SJSA1 (cell line): Measurements from ENCODE around the gene AIMP1. TPM values are rescaled to one million over a fixed set of nuclear protein-coding genes. Genes with fewer than 3 reads are reported as not detected.
A peak's percentile ranks its signal among the peaks of the same experiment; 100 is the strongest.
"Not testable (repeated sequence)": the region's sequence is repeated elsewhere in the genome, so short reads cannot be mapped to it uniquely, and the experiment has no call there.

Experiments used
- DNase-seq, 2 experiments: peaks; one replicate each; pipeline ENCODE4 v3.0.0-alpha.2; 2015 to 2020; ENCODE audit warnings: low spot score in 2 of 2, low read depth in 1 of 2
- H3K27ac ChIP-seq: fragments of 250-450 bp; sonication (Bioruptor Pico); 2 replicates; pipeline ENCODE4 v1.5.1; 2020; ENCODE audit warnings: mild to moderate bottlenecking, moderate library complexity
- H3K27me3 ChIP-seq: fragments of 250-450 bp; sonication (Bioruptor Pico); replicated peaks from 2 replicates; pipeline ENCODE4 v1.5.1; 2020; ENCODE audit warnings: mild to moderate bottlenecking, moderate library complexity
- H3K36me3 ChIP-seq: fragments of 250-450 bp; sonication (Bioruptor Pico); 2 replicates; pipeline ENCODE4 v1.5.1; 2020; ENCODE audit warnings: mild to moderate bottlenecking
- H3K4me1 ChIP-seq: fragments of 250-450 bp; sonication (Bioruptor Pico); replicated peaks from 2 replicates; pipeline ENCODE4 v1.6.1; 2021; ENCODE audit warnings: mild to moderate bottlenecking
- H3K4me3 ChIP-seq: fragments of 250-450 bp; sonication (Bioruptor Pico); 2 replicates; pipeline ENCODE4 v1.5.1; 2020; ENCODE audit warnings: mild to moderate bottlenecking
- H3K9me3 ChIP-seq: fragments of 250-450 bp; sonication (Bioruptor Pico); replicated peaks from 2 replicates; pipeline ENCODE4 v1.5.1; 2020; ENCODE audit warnings: mild to moderate bottlenecking
- total RNA-seq: library from RNA; depleted of rRNA; stranded (reverse); fragments of >200 nt; shearing (Covaris generic); gene quantifications from 2 replicates; pipeline ENCODE4 v1.2.3, GENCODE V29; 2014; rRNA removed

AIMP1 gene
- total RNA-seq, 1 experiment from 2014 or later = 57.0 TPM

GRCh38 chr4:106370214-106370613 lies 53.9 kb downstream of the AIMP1 start:
- Histone ChIP-seq H3K9me3 (no peaks in the 10 kb centered on the region), H3K27ac (no peak overlapping the region), H3K27me3 (no peaks in the 10 kb centered on the region), H3K4me1 (peaks cover 16% of the 10 kb centered on the region), H3K36me3 (no peaks in the 10 kb centered on the region), H3K4me3 (no peak overlapping the region)
- DNase-seq = peak in 1 of 2 experiments; percentile 7

GRCh38 chr4:106371161-106371560 lies 54.8 kb downstream of the AIMP1 start:
- no peak overlapping the region for H3K4me3 ChIP-seq
- no peak for DNase-seq
- H3K27me3 ChIP-seq = no peaks in the 10 kb centered on the region
- H3K27ac ChIP-seq = no peak overlapping the region
- no peaks in the 10 kb centered on the region for H3K36me3 ChIP-seq
- H3K4me1 ChIP-seq = peaks cover 7% of the 10 kb centered on the region
- no peaks in the 10 kb centered on the region for H3K9me3 ChIP-seq

DNA sequence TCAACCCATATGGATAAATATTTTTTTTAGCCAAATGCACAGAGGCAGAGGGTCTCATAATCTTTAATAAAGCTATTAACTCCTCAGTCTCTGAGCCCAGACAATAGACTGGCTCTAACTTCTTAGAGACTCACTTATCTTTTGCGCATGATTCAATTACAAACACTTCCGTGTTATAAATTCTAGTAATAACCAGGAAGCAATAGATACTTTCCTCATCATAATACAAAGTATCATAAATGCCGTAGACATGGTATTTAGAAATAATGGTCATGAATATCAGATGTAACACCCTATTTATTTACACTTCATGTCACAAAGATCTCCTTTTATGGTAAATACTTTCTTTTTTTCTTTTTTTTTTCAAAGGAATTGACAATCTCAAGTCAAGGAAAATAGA lies 56.7 kb downstream of the AIMP1 start:
- Histone ChIP-seq H3K27me3 (no peaks in the 10 kb centered on the region), H3K9me3 (no peaks in the 10 kb centered on the region), H3K4me1 (no peaks in the 10 kb centered on the region), H3K4me3 (no peak overlapping the region), H3K27ac (no peak overlapping the region), H3K36me3 (no peaks in the 10 kb centered on the region)
- no peak for DNase-seq

GRCh38 chr4:106380179-106380578 lies 63.8 kb downstream of the AIMP1 start:
- H3K4me3 ChIP-seq = no peak overlapping the region
- H3K27me3 ChIP-seq = no peaks in the 10 kb centered on the region
- no peaks in the 10 kb centered on the region for H3K9me3 ChIP-seq
- H3K4me1 ChIP-seq = no peaks in the 10 kb centered on the region
- no peak for DNase-seq
- H3K36me3 ChIP-seq = no peaks in the 10 kb centered on the region
- no peak overlapping the region for H3K27ac ChIP-seq

DNA sequence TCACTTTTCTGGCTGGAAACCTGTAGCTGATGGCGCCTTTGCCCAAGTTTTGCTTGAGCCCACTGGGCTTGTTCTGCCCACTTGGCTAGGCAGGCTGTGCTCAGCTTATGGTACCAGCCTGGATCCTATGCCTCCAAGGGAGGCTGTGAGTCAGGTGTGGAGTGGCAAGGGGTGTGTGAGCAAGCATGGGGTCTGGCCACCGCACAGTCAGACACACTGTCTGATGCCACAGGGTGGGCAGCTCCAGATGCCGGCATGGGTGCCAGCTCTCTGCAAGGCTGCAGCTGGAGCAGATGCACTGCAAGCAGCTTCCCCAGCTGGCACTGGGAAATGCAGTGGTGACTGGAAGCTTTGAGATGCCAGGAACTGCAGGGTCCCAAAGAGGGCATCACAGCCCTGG lies 68.5 kb downstream of the AIMP1 start:
- no peak for DNase-seq
- Histone ChIP-seq H3K9me3 (no peaks in the 10 kb centered on the region), H3K27ac (no peak overlapping the region), H3K27me3 (no peaks in the 10 kb centered on the region), H3K4me3 (no peak overlapping the region), H3K4me1 (no peaks in the 10 kb centered on the region), H3K36me3 (no peaks in the 10 kb centered on the region)

DNA sequence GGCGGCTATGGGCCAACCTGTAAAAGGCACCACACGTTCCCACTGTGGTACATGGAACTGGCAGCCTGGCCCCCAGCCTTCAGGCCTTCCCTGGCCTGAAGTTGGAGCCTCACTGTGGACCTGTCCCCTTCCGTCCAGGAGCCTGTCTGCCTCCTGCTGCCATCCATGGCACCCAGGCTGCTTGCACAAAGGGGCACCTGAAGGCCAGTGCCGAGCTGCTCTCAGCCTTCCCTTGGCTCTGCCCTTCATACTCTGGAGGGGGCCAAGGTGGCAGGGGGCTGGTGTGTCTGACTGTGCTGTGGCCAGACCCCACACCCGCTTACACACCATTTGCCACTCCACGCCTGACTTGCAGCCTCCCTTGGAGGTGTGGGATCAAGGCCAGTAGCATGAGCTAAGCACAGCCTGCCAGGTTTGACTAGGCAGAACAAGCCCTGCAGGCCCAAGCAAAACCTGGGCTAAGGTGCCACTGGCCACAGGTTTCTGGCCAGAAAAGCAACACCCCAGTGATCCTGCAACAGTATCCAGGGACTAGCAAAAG lies 69.6 kb downstream of the AIMP1 start:
- no peaks in the 10 kb centered on the region for H3K4me1 ChIP-seq
- H3K9me3 ChIP-seq = no peaks in the 10 kb centered on the region
- no peak overlapping the region for H3K27ac ChIP-seq
- H3K27me3 ChIP-seq = no peaks in the 10 kb centered on the region
- DNase-seq = no peak
- H3K4me3 ChIP-seq = no peak overlapping the region
- no peaks in the 10 kb centered on the region for H3K36me3 ChIP-seq

- Histone ChIP-seq H3K4me3 (no peak overlapping the region), H3K4me1 (no peaks in the 10 kb centered on the region), H3K36me3 (no peaks in the 10 kb centered on the region), H3K27ac (no peak overlapping the region), H3K27me3 (no peaks in the 10 kb centered on the region), H3K9me3 (no peaks in the 10 kb centered on the region)
- DNase-seq = no peak
Observed at GRCh38 chr4:106395582-106395981, 79.2 kb downstream of the AIMP1 start.

DNA sequence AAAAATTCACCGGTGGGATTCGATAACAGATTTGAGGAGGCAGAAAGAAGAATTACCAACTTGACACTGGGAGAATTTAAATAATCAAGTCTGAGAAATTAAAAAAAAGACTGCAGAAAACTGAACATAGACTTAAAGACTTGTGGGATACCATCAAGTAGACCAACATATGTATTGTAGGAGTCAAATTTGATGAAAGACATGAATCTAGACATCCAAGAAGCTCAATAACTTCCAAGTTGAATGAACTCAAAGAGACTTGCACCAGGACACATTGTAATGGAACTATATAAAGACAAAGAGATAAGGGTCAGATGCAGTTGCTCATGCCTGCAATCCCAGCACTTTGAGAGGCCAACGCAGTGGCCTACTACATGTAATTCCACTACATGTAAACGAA lies 82.5 kb downstream of the AIMP1 start:
- H3K36me3 ChIP-seq, H3K4me3 ChIP-seq, DNase-seq, H3K27ac ChIP-seq, H3K27me3 ChIP-seq, H3K4me1 ChIP-seq, H3K9me3 ChIP-seq: not testable (repeated sequence)

Other genes starting within 250 kb of the AIMP1 start
- 16.5 and 22.3 TPM in 2 replicates for gene TBCK, start 341 bp upstream of the AIMP1 start, total RNA-seq
- not detected in 2 replicates for gene GIMD1, start 52.2 kb downstream of the AIMP1 start, total RNA-seq